Measurements from ENCODE around the gene HAP1.
"Not testable (repeated sequence)": the region's sequence is repeated elsewhere in the genome, so short reads cannot be mapped to it uniquely, and the experiment has no call there.

HAP1 gene, protein sequence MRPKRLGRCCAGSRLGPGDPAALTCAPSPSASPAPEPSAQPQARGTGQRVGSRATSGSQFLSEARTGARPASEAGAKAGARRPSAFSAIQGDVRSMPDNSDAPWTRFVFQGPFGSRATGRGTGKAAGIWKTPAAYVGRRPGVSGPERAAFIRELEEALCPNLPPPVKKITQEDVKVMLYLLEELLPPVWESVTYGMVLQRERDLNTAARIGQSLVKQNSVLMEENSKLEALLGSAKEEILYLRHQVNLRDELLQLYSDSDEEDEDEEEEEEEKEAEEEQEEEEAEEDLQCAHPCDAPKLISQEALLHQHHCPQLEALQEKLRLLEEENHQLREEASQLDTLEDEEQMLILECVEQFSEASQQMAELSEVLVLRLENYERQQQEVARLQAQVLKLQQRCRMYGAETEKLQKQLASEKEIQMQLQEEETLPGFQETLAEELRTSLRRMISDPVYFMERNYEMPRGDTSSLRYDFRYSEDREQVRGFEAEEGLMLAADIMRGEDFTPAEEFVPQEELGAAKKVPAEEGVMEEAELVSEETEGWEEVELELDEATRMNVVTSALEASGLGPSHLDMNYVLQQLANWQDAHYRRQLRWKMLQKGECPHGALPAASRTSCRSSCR

DNA sequence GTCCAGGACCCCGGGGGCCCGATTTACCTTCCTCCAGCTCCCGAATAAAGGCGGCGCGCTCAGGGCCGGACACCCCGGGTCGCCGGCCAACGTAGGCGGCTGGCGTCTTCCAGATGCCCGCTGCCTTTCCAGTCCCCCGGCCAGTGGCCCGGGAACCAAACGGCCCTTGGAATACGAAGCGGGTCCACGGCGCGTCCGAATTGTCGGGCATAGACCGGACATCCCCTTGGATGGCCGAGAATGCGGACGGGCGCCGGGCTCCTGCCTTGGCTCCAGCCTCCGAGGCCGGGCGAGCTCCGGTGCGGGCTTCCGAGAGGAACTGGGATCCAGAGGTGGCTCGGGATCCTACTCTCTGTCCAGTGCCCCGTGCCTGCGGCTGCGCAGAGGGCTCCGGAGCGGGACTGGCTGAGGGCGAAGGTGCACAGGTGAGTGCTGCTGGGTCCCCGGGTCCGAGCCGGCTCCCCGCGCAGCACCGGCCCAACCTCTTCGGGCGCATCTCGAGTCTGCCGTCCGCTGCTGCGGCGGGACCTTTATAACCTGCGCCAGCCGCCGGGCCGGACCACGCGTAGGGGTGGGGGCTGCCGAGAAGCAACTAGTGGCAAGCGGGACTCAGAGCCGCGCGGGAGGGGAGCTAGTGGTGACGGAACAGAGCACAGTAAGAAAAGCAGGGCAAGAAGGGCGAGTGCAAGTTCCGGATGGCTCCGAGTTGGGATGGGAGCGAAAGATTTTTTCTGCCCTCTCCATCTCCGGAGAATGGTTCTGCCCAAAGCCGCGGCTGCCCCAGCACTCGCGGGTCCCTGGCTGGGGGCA lies at the start of gene HAP1:
HAP1 (minus strand) TSS at position 505 of the 810 bp plus-strand sequence; CDS start at position 496, 9 bp downstream.
- peak in 2 of 3 experiments; percentile 64 to 70 for DNase-seq

DNA sequence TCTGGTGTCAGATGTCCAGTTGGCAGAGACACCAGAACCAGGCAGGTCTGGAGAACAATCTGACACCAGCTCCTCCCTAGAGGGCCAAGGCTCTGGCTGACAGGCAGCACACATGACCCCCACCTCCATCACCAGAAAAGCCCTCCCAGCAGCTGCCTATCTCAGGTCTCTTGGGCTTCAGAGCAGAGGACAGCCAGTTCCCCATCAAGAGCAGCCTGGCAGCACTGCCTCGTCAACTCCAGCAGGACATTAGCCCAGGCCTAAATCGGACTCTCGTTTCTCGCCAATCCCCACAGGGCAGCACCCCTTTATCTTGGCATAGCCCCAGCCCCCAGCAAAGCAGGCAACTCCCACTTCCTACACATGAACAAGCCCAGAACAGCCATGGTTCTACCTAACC lies 47.7 kb upstream of the HAP1 start:
- no peak for DNase-seq

DNA sequence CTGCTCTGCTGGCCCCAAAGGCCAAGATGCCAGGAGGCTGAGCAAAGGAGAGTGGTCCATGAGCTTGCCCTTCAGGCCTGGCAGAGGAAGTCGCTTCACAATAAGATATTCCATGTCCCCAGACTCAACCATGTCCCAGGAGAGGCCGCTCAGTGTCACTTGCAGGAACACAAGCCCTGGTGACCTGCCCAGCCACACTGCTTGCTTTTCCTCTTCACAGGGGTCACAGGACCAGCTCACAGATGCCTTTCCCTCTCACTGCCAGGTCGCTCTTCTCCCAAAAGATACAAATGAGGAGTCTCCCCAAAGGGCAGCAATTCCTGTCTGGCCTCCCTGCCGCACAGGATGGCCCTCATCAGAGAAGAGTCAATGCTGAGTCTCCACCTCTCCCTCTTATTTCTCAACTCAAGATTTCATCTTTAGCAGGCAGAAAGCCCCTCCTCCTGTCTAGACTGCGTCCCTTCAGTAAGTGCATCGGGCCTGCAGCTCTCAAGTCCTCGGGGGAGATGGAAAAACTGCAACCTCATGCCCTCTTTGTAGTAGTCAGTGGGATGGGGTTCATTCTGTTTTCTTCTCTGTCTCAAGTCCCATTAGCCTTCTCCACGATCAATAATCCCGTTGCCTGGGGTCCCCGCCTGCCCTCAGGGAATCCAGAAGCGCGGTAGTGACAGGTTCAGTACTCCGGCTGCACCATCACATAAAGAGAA lies 47.1 kb upstream of the HAP1 start:
- no peak for DNase-seq

DNA sequence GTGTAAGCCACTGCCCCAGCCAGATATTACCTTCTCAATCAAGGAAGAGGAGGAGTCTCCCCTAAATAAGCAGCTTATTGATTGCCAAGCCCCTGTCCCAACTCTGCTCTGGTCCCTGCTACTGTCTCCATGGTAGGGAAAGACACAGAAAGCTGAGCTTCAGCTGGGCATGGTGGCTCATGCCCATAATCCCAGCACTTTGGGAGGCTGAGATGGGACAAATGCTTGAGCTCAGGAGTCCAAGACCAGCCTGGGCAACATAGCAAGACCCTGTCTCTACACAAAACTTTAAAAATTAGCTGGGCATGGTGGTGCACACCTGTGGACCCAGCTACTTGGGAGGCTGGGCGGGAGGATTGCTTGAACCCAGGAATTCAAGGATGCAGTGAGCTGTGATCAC lies 45.5 kb upstream of the HAP1 start:
- DNase-seq, result no peak

DNA sequence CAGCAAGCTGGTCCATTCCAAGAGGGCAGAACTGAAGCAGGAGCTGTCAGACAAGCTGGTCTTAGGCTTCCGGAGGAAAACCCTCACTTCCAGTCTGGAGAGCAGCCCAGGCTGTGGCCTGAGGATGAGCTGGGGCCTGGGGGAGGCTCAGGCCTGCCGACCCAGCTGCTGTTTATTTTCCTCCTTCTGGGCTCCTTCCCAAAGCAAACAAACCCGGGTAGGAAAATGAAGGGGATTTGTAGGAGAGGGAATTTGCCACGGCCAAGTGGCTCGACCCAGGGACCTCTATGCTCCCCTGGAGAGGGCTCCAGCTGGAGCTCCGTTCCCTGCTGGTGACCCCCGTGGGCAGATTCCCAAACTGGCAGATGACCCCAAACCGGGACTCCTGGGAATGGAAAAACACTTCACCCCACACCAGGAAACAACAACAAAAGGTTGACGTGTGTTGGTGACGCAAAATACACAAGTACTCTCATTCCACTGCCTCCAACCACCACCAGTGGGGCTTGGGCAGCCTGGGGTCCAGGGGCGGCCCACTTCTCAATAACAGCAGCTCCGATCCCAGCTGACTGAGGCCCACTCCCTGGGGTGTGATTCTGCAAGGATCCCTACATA lies 43.2 kb upstream of the HAP1 start:
- DNase-seq, result peak in 2 of 3 experiments; percentile 74 to 89

DNA sequence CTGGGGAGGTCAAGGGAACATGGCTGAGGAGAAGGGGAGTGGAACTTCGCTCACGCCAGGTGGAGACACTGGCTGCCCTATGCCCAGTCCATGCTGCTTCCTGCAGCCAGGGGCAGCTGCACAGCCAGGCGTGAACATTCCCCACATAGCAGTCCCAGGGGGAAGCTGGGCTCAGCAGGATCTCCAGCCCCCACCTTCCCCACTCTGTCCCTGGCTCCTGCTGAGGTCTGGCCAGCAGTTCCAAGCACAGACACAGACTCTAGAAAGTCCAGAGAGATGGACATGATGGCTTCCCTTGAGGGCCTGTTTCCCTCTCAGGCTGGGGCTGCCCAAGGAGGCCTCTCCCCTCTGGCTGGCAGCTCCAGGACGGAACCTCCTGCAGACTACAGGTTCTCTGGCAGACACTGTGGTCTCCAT lies 42.7 kb upstream of the HAP1 start:
- DNase-seq, result peak in 2 of 3 experiments; percentile 62 to 78

DNA sequence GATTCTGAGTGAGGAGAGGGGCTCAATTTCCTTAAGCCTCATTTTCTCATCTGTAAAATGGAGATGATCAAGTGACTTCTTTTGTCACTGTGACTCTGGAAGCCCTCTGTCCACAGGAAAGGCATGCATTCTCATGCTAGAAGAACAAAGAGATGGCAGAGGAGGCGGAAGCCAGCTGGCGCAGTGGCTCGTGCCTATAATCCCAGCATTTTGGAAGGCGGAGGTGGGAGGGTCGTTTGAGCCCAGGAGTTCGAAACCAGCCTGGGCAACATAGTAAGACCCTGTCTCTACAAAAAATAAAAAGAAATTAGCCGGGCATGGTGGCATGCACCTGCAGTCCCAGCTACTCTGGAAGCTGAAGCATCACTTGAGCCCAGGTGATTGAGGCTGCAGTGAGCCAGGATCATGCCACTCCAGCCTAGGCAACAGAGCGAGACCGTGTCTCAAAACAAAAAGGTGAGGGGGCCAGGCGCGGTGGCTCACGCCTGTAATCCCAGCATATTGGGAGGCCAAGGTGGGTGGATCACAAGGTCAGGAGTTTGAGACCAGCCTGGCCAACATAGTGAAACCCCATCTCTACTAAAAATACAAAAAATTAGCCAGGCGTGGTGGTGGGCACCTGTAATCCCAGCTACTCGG lies 41.9 kb upstream of the HAP1 start:
- DNase-seq, result not testable (repeated sequence)

DNA sequence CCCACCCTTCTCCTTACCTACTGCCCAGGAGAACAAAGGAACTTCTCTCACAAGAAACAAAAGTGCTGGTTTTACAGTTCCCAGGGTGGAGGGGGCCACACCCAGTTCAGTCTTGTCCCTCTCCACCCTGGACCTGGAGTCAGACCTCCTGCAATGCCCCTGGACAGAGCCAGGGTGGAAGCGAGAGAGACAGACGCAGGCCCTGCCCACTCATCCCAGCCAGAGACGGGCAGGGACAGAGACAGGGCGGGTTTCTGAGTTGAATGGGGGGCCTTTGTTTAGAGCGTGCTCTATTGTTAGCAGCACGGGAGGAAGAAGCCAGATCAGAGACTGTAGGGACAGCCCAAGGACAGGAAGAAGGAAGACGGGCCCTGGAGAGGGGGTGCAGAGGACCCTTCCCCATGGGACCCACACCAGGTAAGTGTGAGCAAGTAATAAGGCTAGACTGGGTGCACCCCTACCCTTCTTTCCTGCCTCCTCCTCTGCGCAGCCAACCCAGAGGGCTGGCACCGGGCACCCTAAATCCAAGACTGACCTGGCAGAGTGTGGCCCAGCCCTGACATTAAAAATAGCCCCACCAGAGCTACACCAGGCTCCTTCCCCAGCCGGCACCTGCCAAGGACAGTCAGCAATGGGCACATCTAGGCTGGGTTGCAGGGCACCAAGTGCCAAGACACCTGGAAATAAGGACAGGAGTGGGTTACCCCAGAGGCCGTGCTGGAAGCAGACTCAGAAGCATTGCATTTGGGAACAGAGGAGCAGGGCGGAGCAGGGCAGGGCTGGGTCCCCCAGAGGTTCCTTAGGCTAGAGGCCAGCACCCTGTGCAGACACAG lies 41.2 kb upstream of the HAP1 start:
- DNase-seq, result no peak

DNA sequence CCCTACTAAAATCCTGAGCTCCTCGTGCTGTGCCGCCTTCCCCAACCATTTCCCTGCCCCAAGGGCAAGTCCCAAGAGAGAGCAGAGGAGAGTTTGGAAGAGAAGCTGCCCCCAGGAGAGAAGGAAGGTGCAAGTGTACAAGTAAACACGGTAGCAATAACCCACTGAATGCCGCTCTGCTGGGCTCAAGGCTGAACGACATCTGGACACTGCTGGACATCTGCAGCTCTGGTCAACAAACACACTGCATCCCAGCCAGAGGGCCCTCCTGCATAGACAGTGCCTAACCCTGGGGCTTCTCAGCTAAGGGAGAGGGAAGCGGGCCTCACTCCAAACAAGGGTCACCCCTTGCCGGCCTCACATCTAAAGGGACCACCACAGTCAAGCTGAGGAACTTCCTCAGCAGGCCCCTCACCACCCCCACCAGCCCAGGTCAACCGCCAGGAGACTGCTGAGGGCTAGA lies 39.3 kb upstream of the HAP1 start:
- DNase-seq, result no peak

DNA sequence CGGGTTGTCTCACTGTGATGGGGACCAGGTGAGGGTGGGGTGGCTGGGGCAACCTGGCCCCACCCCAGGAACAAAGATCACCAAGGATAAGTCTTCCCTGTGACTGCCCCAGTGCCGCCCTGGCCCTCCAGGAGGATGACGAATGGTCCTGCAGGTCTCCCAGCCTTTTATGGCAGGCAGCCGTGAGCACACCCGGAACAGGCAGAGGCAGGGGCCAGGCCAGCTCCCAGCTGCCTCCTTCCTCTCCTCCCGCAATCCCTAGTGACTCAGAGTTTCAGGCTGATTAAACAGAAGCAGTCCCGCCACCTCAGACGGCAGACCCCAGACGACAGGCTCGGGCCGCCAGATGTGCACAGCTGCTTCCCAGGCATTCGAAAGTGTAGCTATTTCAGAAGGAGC lies 38.7 kb upstream of the HAP1 start:
- peak in 1 of 3 experiments; percentile 5 for DNase-seq

DNA sequence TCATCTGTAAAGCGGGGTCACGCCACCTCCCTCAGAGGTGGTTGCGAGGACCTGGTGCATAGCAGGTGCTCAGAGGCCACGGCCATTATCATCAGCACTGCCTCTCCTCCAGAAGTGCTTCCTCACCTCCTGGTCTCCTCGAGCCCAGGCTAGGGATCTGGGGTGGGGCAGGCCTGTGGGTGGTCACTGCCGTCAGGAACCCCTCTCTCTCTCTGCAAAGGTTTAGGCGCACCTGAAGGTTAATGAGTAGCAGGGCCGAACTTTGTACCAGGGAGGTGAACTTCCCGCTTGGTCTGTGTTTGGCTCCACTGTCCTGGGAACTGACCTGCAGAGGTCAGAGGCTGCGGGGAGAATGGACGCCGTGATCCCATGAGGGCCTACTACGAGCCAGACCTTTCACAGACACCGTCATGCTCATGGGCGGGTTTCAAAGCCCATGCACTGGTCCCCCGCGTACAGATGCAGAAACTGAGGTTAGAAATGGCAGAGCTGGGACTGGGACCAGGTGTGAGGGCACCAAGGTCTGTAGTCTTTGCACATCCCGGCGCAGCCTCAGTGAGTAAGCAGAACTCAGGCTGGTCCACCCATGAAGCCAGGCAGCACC lies 38.2 kb upstream of the HAP1 start:
- no peak for DNase-seq

DNA sequence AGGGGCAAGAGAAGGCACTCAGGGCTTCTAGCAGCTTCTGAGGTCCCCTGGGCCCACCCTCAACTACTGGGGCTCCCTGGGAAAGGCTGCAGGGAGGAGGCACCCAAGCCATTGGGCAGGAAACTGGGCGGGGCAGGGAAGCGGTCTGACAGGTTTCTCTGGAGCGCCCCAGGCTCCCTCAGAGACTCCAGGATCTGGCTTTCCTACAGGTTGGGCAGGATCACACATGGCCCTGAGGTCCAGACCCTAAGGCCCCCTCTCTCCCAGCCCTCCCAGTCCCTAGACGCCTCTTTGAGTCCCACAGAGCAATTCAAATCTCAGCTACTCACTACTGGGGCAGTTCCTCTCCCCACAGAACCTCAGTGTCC lies 37.8 kb upstream of the HAP1 start:
- peak in 2 of 3 experiments; percentile 36 to 53 for DNase-seq

DNA sequence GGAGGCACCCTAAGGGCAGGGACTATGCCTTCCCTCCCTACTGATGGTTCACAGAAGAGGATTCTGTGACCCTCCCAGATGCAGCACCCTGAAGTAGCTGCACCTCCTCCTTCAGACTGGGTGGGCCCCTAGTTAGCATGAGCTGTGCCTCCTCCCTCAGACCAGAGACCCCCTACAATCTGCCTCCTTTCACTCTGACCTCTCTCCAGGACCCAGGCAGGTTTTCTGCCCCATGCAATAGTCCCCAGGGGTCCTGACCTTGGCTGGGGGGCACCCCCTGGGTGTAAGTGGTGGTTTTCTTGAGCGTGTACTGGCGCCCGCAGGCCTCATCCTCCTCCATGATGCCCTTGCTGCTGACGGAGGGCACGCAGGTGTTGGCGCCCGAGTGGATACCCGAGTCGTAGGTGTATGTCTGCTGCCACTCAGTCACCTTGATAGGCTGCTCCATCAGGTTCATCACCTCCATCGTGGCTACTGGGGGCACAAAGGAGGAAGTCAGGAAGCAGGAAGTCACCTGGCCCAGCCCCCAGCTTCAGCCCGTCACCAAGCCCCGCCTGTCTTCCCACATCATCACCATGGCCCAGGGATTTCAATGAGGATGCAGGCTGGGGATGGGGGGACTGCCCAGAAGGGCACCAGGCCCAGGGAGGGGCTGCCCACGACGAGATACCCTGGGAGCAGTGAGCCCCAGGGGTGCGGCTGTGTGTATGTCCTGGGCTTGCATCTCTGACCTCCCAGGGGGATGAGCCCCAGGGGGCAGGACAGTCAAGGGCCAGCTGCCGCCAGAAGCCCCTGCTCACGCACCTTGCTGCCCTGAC lies 37.2 kb upstream of the HAP1 start:
- no peak for DNase-seq

DNA sequence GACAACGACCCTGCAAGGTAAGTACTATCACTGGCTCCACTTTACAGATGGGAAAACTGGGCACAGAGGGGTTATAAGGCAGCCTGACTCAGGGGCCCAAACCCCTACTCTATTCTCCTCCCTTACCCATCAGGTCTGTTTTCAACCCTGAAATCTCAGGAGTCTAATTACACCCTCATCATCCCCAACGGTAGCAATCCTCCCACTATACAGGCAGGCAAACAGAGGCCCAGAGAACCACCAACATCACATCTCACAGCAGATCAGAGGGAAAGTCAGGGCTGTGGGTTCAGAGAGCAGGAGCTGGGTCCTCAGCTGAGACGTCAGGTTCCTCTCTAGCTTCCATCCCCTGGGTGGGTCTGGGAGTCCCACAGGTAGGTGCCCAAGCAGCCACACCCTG lies 35.5 kb upstream of the HAP1 start:
- DNase-seq, result no peak

DNA sequence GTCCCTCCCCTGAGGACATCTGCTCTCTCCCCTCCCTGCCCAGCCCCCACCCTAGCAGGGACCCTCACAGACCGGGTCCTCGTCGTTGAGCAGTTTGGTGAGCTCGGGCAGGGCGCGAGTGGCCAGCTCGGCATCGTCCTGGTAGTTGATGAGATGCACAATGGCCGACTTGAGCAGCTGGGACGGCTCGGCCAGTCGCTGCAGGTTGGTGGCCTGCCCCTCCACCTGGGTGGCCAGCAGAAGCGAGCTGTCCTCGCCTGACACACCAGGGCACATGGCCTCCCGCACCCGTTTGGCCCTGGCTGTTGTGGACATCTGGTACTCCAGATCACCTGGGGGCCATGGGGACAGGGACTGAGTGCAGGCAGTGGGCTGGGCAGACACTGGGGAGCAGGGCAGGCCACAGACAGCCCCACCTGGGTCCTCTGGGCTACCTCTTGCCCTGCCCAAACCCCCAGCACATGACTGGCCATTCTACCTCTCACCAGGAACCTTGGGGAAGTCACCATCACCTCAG lies 35.0 kb upstream of the HAP1 start:
- no peak for DNase-seq

DNA sequence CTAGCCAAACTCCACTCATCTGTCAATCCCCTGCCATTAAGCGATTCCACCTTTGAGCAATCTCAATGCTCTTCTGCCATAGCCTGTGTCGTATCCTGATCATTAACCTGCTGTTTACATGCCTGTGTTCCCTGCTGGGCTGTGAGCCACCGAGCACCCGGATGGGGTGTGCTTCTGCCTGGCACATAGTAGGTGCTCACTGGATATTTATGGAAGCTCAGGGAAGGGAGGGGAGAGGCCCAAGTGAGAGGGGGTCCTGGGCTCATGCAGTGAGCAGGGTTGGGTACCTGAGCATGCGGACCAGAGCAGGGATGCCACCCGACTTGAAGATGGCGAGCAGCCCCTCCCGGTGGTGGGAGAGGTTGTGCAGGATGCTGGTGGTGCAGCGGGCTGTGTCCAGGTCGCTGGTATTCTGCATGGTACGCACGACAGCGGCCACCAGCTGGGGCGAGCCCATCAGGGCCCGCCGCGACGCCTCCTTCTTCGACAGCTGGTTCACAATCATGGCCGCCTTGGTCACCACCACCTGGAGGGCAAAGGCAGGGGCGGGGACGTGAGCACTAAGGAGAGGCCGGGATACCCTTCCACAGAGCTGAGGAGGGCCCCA lies 34.3 kb upstream of the HAP1 start:
- DNase-seq, result no peak

DNA sequence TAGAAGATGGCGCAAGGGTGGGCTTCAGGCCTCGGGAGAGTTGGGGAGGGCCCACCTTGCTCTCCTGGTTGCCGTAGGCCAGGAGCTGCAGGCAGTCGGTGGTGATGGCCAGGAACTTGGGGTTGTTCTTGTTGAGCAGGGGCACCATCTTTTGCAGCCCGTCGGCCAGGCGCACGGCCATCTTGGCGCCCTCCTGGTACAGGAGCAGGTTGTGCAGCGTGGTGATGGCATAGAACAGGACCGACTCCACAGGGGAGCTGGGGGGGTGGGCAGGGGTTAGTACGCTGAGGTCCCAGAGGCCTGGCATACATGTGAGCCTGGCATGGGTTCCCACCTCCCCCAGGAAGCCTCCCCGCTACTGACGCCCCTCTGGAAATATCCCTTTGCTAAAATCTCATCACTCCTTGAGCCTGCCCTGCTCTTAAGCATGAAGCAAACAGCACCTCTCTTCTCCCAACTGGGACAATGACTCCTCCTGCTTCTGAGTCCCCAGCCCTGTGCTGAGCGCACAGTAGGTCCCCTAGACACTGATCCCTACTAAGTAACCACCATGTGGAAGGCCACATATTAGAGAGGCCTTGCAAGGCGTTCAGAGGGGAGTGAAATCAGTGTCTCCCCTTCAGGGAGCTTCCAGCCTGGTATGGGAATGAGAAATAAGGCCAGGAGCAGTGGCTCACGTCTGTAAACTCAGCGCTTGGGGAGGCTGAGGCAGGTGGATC lies 33.0 kb upstream of the HAP1 start:
- no peak for DNase-seq

DNA sequence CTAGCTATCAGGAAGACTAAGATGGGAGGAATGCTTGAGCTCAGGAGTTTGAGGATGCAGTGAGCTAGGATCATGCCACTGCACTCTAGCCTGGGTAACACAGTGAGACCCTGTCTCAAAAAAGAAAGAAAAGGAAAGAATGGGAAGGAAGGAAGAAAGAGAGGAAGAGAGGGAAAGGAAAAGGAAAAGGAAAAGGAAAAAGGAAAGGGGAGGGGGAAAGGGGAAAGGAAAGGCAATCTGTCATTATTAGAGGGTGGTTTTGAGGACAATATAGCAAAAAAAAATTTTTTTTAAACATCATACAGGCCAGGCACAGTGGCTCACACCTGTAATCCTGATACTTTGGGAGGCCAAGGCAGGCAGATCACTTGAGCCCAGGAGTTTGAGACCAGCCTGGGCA lies 31.7 kb upstream of the HAP1 start:
- no peak for DNase-seq

Measured in NCI-H1417 (cell line).